Stimulated activated memory B cell treated with anti-CD40 and anti-IgM and Interleukin-4, amounts not matched to agents 10 μg/mL and 1 μg/mL and 100 μg/mL, for 72 hours (primary cell): ENCODE data around the gene ZC3H12A.

ENCODE experiments used
- ATAC-seq: fragments of 150-1000 bp; cut with Tn5 transposase; 2 replicates; pipeline ENCODE4 v1.10.0; 2021
- H3K27ac Mint-ChIP-seq: one replicate; pipeline ENCODE4 v1.8.0; 2022; ENCODE audit warnings: mild to moderate bottlenecking, mixed read lengths
- H3K27me3 Mint-ChIP-seq: one replicate; pipeline ENCODE4 v1.8.0; 2022; ENCODE audit warnings: mixed read lengths
- H3K36me3 Mint-ChIP-seq: one replicate; pipeline ENCODE4 v1.8.0; 2022; ENCODE audit warnings: mixed read lengths
- H3K4me1 Mint-ChIP-seq: one replicate; pipeline ENCODE4 v1.8.0; 2022; ENCODE audit warnings: mixed read lengths
- H3K4me3 Mint-ChIP-seq: one replicate; pipeline ENCODE4 v1.8.0; 2022; ENCODE audit warnings: mild to moderate bottlenecking, moderate library complexity, mixed read lengths
- H3K9me3 Mint-ChIP-seq: one replicate; pipeline ENCODE4 v1.8.0; 2022; ENCODE audit warnings: mixed read lengths

ZC3H12A gene

GRCh38 chr1:37480125-37480466 lies 5.7 kb downstream of the ZC3H12A start:
- Mint-ChIP-seq H3K4me1 (peaks cover 71% of the 10 kb centered on the region), H3K9me3 (no peaks in the 10 kb centered on the region), H3K27ac (peak overlapping the region; percentile 97), H3K36me3 (peaks cover 75% of the 10 kb centered on the region), H3K4me3 (peak overlapping the region; percentile 97), H3K27me3 (no peaks in the 10 kb centered on the region)
- no peak for ATAC-seq

GRCh38 chr1:37480581-37481288 lies 6.4 kb downstream of the ZC3H12A start:
- ATAC-seq, result no peak
- Mint-ChIP-seq H3K4me1 (peaks cover 67% of the 10 kb centered on the region), H3K36me3 (peaks cover 68% of the 10 kb centered on the region), H3K9me3 (no peaks in the 10 kb centered on the region), H3K27me3 (no peaks in the 10 kb centered on the region), H3K27ac (peak overlapping the region; percentile 97), H3K4me3 (peak overlapping the region; percentile 97)

GRCh38 chr1:37481289-37482003 lies 7.1 kb downstream of the ZC3H12A start:
- H3K36me3 Mint-ChIP-seq, result peaks cover 61% of the 10 kb centered on the region
- no peaks in the 10 kb centered on the region for H3K9me3 Mint-ChIP-seq
- no peaks in the 10 kb centered on the region for H3K27me3 Mint-ChIP-seq
- peaks cover 68% of the 10 kb centered on the region for H3K4me1 Mint-ChIP-seq
- peak overlapping the region; percentile 97 for H3K27ac Mint-ChIP-seq
- no peak overlapping the region for H3K4me3 Mint-ChIP-seq
- ATAC-seq, result no peak

- H3K4me3 Mint-ChIP-seq, result no peak overlapping the region
- peaks cover 55% of the 10 kb centered on the region for H3K36me3 Mint-ChIP-seq
- H3K4me1 Mint-ChIP-seq, result peaks cover 75% of the 10 kb centered on the region
- H3K27me3 Mint-ChIP-seq, result no peaks in the 10 kb centered on the region
- no peaks in the 10 kb centered on the region for H3K9me3 Mint-ChIP-seq
- H3K27ac Mint-ChIP-seq, result peak overlapping the region; percentile 97
- no peak for ATAC-seq
Observed at GRCh38 chr1:37482004-37482785, 7.8 kb downstream of the ZC3H12A start.

- H3K36me3 Mint-ChIP-seq, result peaks cover 47% of the 10 kb centered on the region
Observed at GRCh38 chr1:37482796-37483744, 8.7 kb downstream of the ZC3H12A start.

GRCh38 chr1:37483785-37484184 lies 9.4 kb downstream of the ZC3H12A start:
- H3K36me3 Mint-ChIP-seq, result peaks cover 46% of the 10 kb centered on the region
- H3K4me3 Mint-ChIP-seq, result no peak overlapping the region

More at GRCh38 chr1:37482796-37483744, 8.7 kb downstream of the ZC3H12A start:
- Mint-ChIP-seq H3K27me3 (no peaks in the 10 kb centered on the region), H3K4me1 (peaks cover 75% of the 10 kb centered on the region), H3K9me3 (no peaks in the 10 kb centered on the region), H3K4me3 (no peak overlapping the region), H3K27ac (peak overlapping the region; percentile 97)
- no peak for ATAC-seq

GRCh38 chr1:37484325-37485051 lies 10.1 kb downstream of the ZC3H12A start:
- Mint-ChIP-seq H3K36me3 (peaks cover 40% of the 10 kb centered on the region), H3K27ac (peak overlapping the region; percentile 69), H3K4me1 (peaks cover 61% of the 10 kb centered on the region), H3K27me3 (no peaks in the 10 kb centered on the region), H3K9me3 (no peaks in the 10 kb centered on the region), H3K4me3 (no peak overlapping the region)
- no peak for ATAC-seq

More at GRCh38 chr1:37483785-37484184, 9.4 kb downstream of the ZC3H12A start:
- Mint-ChIP-seq H3K27ac (peak overlapping the region; percentile 69), H3K27me3 (no peaks in the 10 kb centered on the region), H3K4me1 (peaks cover 68% of the 10 kb centered on the region), H3K9me3 (no peaks in the 10 kb centered on the region)
- ATAC-seq, result no peak

GRCh38 chr1:37485902-37486679 lies 11.7 kb downstream of the ZC3H12A start:
- H3K9me3 Mint-ChIP-seq, result no peaks in the 10 kb centered on the region
- peaks cover 40% of the 10 kb centered on the region for H3K36me3 Mint-ChIP-seq
- peak; percentile 2 for ATAC-seq
- H3K27ac Mint-ChIP-seq, result peak overlapping the region; percentile 82
- no peak overlapping the region for H3K4me3 Mint-ChIP-seq
- H3K27me3 Mint-ChIP-seq, result no peaks in the 10 kb centered on the region
- peaks cover 46% of the 10 kb centered on the region for H3K4me1 Mint-ChIP-seq

GRCh38 chr1:37486680-37487618 lies 12.6 kb downstream of the ZC3H12A start:
- H3K4me1 Mint-ChIP-seq, result peaks cover 38% of the 10 kb centered on the region
- H3K27ac Mint-ChIP-seq, result peak overlapping the region; percentile 82
- ATAC-seq, result peak; percentile 66
- H3K27me3 Mint-ChIP-seq, result no peaks in the 10 kb centered on the region
- no peak overlapping the region for H3K4me3 Mint-ChIP-seq
- peaks cover 31% of the 10 kb centered on the region for H3K36me3 Mint-ChIP-seq
- H3K9me3 Mint-ChIP-seq, result no peaks in the 10 kb centered on the region

- Mint-ChIP-seq H3K4me3 (no peak overlapping the region), H3K9me3 (no peaks in the 10 kb centered on the region), H3K27me3 (no peaks in the 10 kb centered on the region), H3K4me1 (peaks cover 31% of the 10 kb centered on the region), H3K27ac (peak overlapping the region; percentile 82), H3K36me3 (peaks cover 25% of the 10 kb centered on the region)
- no peak for ATAC-seq
Observed at GRCh38 chr1:37487619-37487984, 13.2 kb downstream of the ZC3H12A start.

GRCh38 chr1:37493336-37494098 lies 19.1 kb downstream of the ZC3H12A start:
- no peak overlapping the region for H3K4me3 Mint-ChIP-seq
- ATAC-seq, result no peak
- no peaks in the 10 kb centered on the region for H3K27me3 Mint-ChIP-seq
- peaks cover 5% of the 10 kb centered on the region for H3K4me1 Mint-ChIP-seq
- H3K27ac Mint-ChIP-seq, result peak overlapping the region; percentile 41
- H3K9me3 Mint-ChIP-seq, result no peaks in the 10 kb centered on the region
- H3K36me3 Mint-ChIP-seq, result peaks cover 20% of the 10 kb centered on the region

- no peak overlapping the region for H3K4me3 Mint-ChIP-seq
- no peaks in the 10 kb centered on the region for H3K27me3 Mint-ChIP-seq
Observed at GRCh38 chr1:37495875-37496274, 21.5 kb downstream of the ZC3H12A start.

More at GRCh38 chr1:37495875-37496274, 21.5 kb downstream of the ZC3H12A start:
- H3K9me3 Mint-ChIP-seq, result no peaks in the 10 kb centered on the region
- no peak for ATAC-seq
- no peak overlapping the region for H3K27ac Mint-ChIP-seq
- H3K36me3 Mint-ChIP-seq, result peaks cover 12% of the 10 kb centered on the region
- peaks cover 5% of the 10 kb centered on the region for H3K4me1 Mint-ChIP-seq
